Suprapubic skin (tissue), 4 donors: Measurements from ENCODE around the gene GRIN1. TPM values are rescaled to one million over a fixed set of nuclear protein-coding genes. Genes with fewer than 3 reads are reported as not detected.

Source experiments
- DNase-seq, 2 donors: peaks; one replicate each; pipeline ENCODE4 v3.0.0-alpha.2; 2019; ENCODE audit warnings: low spot score in 2 of 2
- H3K27ac ChIP-seq: fragments of 200-600 bp; sonication (generic); one replicate; pipeline ENCODE4 v1.5.1; 2019
- H3K27me3 ChIP-seq: fragments of 200-600 bp; sonication (generic); one replicate; pipeline ENCODE4 v1.5.1; 2019
- H3K36me3 ChIP-seq: fragments of 200-600 bp; sonication (generic); one replicate; pipeline ENCODE4 v1.5.1; 2019
- H3K4me1 ChIP-seq: fragments of 200-600 bp; sonication (generic); one replicate; pipeline ENCODE4 v1.5.1; 2019
- H3K4me3 ChIP-seq: fragments of 200-600 bp; sonication (generic); one replicate; pipeline ENCODE4 v1.5.1; 2019; ENCODE audit warnings: mild to moderate bottlenecking
- H3K9me3 ChIP-seq: fragments of 200-600 bp; sonication (generic); one replicate; pipeline ENCODE4 v1.5.1; 2019
- EP300 ChIP-seq: sonication (generic); formaldehyde crosslinking; IDR thresholded peaks from one replicate; pipeline ENCODE4 v1.6.1; 2017; ENCODE audit warnings: antibody characterized with exemption
- POLR2A ChIP-seq, 2 donors: fragments of 450-650 bp; IDR thresholded peaks; one replicate each; pipeline ENCODE4 v1.6.1; 2017; ENCODE audit warnings: antibody characterized with exemption in 2 of 2, mild to moderate bottlenecking in 2 of 2, moderate library complexity in 2 of 2
- POLR2AphosphoS5 ChIP-seq, 3 donors: sonication (generic); formaldehyde crosslinking; IDR thresholded peaks; one replicate each; pipeline ENCODE4 v1.6.1; 2017; ENCODE audit warnings: antibody characterized with exemption in 3 of 3
- WGBS: methylation state at CpG from one replicate; pipeline ENCODE4 v1.1.5; 2018; 5-methylcytosine and 5-hydroxymethylcytosine counted together
- total RNA-seq, 4 donors: library from RNA; depleted of rRNA; stranded (reverse); fragments of >200 nt; gene quantifications; one replicate each; pipeline ENCODE4 v1.1.0, GENCODE V29; 2016
- TF ChIP-seq, protein P1 (sequence below), 2 donors: fragments of 200-600 bp in 1 of 2; fragments of 450-650 bp in 1 of 2; sonication (generic) in 1 of 2; IDR thresholded peaks; one replicate each; pipeline ENCODE4 v1.5.1; 2016 to 2019; ENCODE audit warnings: antibody characterized with exemption in 2 of 2, mild to moderate bottlenecking in 1 of 2, moderate library complexity in 1 of 2

GRIN1 gene
- under 1 TPM in 3 of 4 donors, not detected in 1; 0.16 to 0.25 (median 0.16) TPM for total RNA-seq

DNA sequence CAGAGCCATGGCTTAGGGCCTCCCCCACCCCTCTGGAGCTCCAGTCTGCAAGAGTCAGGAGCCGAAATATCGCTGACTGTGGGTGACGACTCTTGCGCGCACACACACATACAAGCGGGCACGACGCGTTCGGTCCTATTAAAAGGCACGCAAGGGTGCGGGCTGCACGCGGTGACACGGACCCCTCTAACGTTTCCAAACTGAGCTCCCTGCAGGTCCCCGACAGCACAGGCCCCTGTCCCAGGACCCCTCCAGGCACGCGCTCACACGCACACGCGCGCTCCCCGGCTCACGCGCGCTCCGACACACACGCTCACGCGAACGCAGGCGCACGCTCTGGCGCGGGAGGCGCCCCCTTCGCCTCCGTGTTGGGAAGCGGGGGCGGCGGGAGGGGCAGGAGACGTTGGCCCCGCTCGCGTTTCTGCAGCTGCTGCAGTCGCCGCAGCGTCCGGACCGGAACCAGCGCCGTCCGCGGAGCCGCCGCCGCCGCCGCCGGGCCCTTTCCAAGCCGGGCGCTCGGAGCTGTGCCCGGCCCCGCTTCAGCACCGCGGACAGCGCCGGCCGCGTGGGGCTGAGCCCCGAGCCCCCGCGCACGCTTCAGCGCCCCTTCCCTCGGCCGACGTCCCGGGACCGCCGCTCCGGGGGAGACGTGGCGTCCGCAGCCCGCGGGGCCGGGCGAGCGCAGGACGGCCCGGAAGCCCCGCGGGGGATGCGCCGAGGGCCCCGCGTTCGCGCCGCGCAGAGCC lies at the start of gene GRIN1:
Gene GRIN1 (plus strand): TSS at position 433 of the 746 bp plus-strand sequence. CDS start 333 bp downstream, outside the sequence.
- no peaks in the 10 kb centered on the region for H3K9me3 ChIP-seq
- no peak for DNase-seq
- no peaks in the 10 kb centered on the region for H3K36me3 ChIP-seq
- WGBS: 28% methylated on average over 10 of the region's 104 CpGs
- H3K4me3 ChIP-seq: peak within 1 kb of the TSS; percentile 15
- H3K4me1 ChIP-seq: peaks cover 14% of the 10 kb centered on the region
- no peak within 1 kb of the TSS for H3K27ac ChIP-seq
- no peak for TF ChIP-seq POLR2AphosphoS5 (IDR thresholded peaks at IDR 0.05)
- TF ChIP-seq EP300: no peak
- no peak for TF ChIP-seq POLR2A (IDR thresholded peaks at IDR 0.05)
- TF ChIP-seq, protein P1, sequence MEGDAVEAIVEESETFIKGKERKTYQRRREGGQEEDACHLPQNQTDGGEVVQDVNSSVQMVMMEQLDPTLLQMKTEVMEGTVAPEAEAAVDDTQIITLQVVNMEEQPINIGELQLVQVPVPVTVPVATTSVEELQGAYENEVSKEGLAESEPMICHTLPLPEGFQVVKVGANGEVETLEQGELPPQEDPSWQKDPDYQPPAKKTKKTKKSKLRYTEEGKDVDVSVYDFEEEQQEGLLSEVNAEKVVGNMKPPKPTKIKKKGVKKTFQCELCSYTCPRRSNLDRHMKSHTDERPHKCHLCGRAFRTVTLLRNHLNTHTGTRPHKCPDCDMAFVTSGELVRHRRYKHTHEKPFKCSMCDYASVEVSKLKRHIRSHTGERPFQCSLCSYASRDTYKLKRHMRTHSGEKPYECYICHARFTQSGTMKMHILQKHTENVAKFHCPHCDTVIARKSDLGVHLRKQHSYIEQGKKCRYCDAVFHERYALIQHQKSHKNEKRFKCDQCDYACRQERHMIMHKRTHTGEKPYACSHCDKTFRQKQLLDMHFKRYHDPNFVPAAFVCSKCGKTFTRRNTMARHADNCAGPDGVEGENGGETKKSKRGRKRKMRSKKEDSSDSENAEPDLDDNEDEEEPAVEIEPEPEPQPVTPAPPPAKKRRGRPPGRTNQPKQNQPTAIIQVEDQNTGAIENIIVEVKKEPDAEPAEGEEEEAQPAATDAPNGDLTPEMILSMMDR (IDR thresholded peaks at IDR 0.05): no peak
- peaks cover 91% of the 10 kb centered on the region for H3K27me3 ChIP-seq

GRCh38 chr9:137089232-137089947 lies 49.6 kb upstream of the GRIN1 start:
- Histone ChIP-seq H3K4me3 (no peak overlapping the region), H3K4me1 (peaks cover 53% of the 10 kb centered on the region), H3K9me3 (no peaks in the 10 kb centered on the region), H3K27ac (peak overlapping the region; percentile 40), H3K27me3 (no peaks in the 10 kb centered on the region), H3K36me3 (peaks cover 36% of the 10 kb centered on the region)
- TF ChIP-seq POLR2AphosphoS5 (IDR thresholded peaks at IDR 0.05) (no peak), EP300 (no peak), POLR2A (IDR thresholded peaks at IDR 0.05) (no peak)
- TF ChIP-seq, protein P1 (IDR thresholded peaks at IDR 0.05): no peak
- peak in 1 of 2 donors; percentile 59 for DNase-seq
- 53% methylated on average over 11 of the region's 11 CpGs for WGBS

DNA sequence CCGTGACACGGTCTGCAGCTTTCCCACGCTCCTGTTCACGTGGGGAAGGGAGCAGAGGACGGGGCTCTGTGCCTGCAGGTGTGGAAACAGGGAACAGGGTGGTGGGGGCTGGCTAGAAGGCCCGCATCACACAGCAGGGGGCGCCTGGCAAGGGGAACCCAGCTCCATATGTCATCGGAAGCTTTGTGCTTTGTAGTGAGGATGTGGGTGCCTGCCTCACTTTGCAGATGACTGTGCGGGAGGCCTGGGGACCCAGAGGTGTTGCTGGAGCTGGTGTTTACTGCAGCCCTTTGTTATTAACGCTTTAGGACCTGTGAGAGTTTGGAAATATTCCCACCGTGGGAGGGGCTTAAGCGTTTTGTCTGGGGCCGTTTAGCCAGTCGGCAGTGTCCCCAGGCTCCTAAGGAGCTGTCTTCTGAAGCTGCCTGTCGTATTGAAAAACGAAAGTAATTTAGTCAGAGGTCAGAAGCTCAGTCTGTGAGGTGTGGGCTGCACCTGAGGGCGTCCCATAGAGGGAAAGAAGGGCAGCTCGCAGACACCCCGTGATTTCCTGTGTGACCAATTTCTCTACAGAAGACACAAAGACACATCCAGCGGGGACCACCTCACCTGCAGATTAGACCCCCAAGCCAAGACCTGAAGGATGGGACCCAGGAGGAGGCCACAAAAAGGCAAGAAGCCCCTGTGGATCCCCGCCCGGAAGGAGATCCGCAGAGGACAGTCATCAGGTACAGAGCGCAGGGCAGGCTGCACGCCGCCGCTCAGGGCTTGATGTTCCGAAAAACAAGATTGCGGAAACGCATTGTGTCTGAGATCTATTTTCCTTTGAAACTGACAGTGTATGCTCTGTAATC lies 43.1 kb upstream of the GRIN1 start:
- TF ChIP-seq POLR2AphosphoS5 (IDR thresholded peaks at IDR 0.05) (no peak), EP300 (no peak), POLR2A (IDR thresholded peaks at IDR 0.05) (no peak)
- TF ChIP-seq, protein P1 (IDR thresholded peaks at IDR 0.05): no peak
- Histone ChIP-seq H3K27ac (no peak overlapping the region), H3K4me1 (no peaks in the 10 kb centered on the region), H3K9me3 (no peaks in the 10 kb centered on the region), H3K36me3 (peaks cover 71% of the 10 kb centered on the region), H3K27me3 (no peaks in the 10 kb centered on the region), H3K4me3 (no peak overlapping the region)
- DNase-seq: no peak
- WGBS: 76% methylated on average over 27 of the region's 30 CpGs

DNA sequence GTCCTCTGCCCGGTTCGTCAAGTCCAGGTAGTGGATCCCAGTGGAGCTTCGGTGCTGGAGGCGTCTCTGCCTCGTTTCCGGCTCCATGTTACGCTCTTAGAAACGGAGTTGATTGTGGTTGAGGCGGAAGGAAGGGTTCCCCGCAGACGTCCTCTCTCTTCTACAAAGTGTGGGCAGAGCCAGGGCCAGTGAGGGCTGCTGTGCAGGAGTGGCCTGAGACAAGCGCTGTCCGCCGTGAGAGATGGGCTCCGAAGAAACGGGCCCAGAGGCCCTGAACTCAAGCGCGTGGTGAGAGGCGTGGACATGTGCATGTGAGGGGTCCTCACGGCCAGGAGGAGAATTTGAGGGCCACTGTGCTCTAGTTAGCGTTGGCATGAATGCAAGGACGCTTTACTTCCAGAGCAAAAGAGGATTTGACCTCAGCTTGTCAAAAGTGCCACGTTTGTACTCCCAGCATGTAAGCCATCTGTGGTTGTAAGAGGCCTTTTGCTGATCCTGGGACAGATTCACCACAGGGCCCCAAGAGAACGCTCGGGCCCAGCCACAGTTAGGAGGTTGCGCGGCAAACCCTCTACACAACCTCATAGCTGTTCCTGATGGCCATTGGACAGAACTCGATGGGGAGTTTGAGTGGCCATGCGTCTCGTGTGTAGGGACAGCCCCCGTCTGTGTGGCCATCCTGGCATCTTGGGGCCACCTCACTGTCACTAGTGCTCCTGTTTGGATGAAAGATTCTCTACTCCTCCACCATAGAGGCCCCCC lies 42.0 kb upstream of the GRIN1 start:
- no peak for TF ChIP-seq POLR2AphosphoS5 (IDR thresholded peaks at IDR 0.05)
- no peak for TF ChIP-seq POLR2A (IDR thresholded peaks at IDR 0.05)
- Histone ChIP-seq H3K4me1 (no peaks in the 10 kb centered on the region), H3K4me3 (no peak overlapping the region), H3K27ac (no peak overlapping the region), H3K9me3 (no peaks in the 10 kb centered on the region), H3K36me3 (peaks cover 72% of the 10 kb centered on the region), H3K27me3 (no peaks in the 10 kb centered on the region)
- WGBS: 96% methylated on average over 20 of the region's 31 CpGs
- DNase-seq: no peak
